RWPE2 (cell line): Measurements from ENCODE around the gene HOXC10.

Experiments used
- ATAC-seq: fragments of 200-7000 bp; cut with Tn5 transposase; 3 replicates; pipeline ENCODE4 v1.9.1; 2021; ENCODE audit warnings: low read depth
- DNase-seq: peaks from one replicate; pipeline ENCODE4 v3.0.0-alpha.2; 2020; ENCODE audit warnings: low spot score
- H3K27ac ChIP-seq: fragments of 450-650 bp; 2 replicates; pipeline ENCODE4 v1.5.1; 2017; ENCODE audit warnings: mild to moderate bottlenecking; ENCODE audit not compliant: poor library complexity, severe bottlenecking
- H3K27me3 ChIP-seq: fragments of 250-450 bp; sonication (Bioruptor Pico); 2 replicates; pipeline ENCODE4 v1.5.1; 2021; ENCODE audit warnings: mild to moderate bottlenecking, moderate library complexity; ENCODE audit not compliant: insufficient read depth, poor library complexity, severe bottlenecking
- H3K36me3 ChIP-seq: fragments of 250-450 bp; sonication (Bioruptor Pico); 2 replicates; pipeline ENCODE4 v1.5.1; 2020; ENCODE audit warnings: low read depth, mild to moderate bottlenecking, moderate library complexity
- H3K4me1 ChIP-seq: fragments of 250-450 bp; sonication (Bioruptor Pico); 2 replicates; pipeline ENCODE4 v1.5.1; 2021; ENCODE audit warnings: mild to moderate bottlenecking, moderate library complexity; ENCODE audit not compliant: insufficient read depth, poor library complexity, severe bottlenecking
- H3K4me3 ChIP-seq: fragments of 250-450 bp; sonication (Bioruptor Pico); 2 replicates; pipeline ENCODE4 v1.5.1; 2021; ENCODE audit warnings: mild to moderate bottlenecking, moderate library complexity; ENCODE audit not compliant: severe bottlenecking
- H3K9me3 ChIP-seq: fragments of 250-450 bp; sonication (Bioruptor Pico); 2 replicates; pipeline ENCODE4 v1.5.1; 2021; ENCODE audit warnings: mild to moderate bottlenecking, moderate library complexity; ENCODE audit not compliant: severe bottlenecking
- TF ChIP-seq, protein P1 (sequence below): fragments of 450-650 bp; IDR thresholded peaks from one replicate; pipeline ENCODE4 v1.5.1; 2017; ENCODE audit warnings: mild to moderate bottlenecking, moderate library complexity; ENCODE audit not compliant: poor library complexity, severe bottlenecking

HOXC10 gene

GRCh38 chr12:53991077-53991460, 6.1 kb downstream of the HOXC10 start:
- Histone ChIP-seq H3K4me1 (peaks cover 6% of the 10 kb centered on the region), H3K4me3 (no peak overlapping the region), H3K27me3 (peaks cover 100% of the 10 kb centered on the region), H3K9me3 (no peaks in the 10 kb centered on the region), H3K36me3 (no peaks in the 10 kb centered on the region), H3K27ac (no peak overlapping the region)
- TF ChIP-seq, protein P1, sequence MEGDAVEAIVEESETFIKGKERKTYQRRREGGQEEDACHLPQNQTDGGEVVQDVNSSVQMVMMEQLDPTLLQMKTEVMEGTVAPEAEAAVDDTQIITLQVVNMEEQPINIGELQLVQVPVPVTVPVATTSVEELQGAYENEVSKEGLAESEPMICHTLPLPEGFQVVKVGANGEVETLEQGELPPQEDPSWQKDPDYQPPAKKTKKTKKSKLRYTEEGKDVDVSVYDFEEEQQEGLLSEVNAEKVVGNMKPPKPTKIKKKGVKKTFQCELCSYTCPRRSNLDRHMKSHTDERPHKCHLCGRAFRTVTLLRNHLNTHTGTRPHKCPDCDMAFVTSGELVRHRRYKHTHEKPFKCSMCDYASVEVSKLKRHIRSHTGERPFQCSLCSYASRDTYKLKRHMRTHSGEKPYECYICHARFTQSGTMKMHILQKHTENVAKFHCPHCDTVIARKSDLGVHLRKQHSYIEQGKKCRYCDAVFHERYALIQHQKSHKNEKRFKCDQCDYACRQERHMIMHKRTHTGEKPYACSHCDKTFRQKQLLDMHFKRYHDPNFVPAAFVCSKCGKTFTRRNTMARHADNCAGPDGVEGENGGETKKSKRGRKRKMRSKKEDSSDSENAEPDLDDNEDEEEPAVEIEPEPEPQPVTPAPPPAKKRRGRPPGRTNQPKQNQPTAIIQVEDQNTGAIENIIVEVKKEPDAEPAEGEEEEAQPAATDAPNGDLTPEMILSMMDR: no peak
- ATAC-seq (0 out of 3 replicates have a peak, but pooled peaks have one; percentile 13), DNase-seq (no peak)

DNA sequence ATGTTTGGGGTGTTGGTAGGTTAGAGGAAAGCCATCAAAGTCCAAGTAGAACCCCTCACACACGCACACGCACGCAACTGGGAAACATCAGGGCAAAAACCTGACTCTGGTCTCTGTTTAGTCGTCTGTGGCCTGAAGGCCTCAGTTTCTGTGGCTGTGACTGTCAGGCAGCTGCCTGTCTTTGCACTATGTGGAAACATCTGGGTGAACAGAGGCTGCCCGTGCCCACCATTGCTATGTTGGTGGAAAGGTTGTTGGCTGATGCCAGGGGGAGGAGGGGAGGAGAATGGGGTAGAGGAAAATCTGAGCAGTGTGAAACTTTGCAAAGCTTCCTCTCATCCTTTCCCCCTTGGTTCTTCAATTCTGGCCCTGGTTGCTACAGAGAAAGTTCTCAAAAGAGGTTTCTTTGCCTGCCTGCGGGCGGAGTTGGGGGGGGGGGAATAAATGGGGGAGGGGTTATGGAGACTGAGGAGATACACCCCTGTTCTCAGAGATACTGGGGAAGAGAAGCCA, 7.5 kb downstream of the HOXC10 start:
- Histone ChIP-seq H3K27me3 (peaks cover 100% of the 10 kb centered on the region), H3K27ac (no peak overlapping the region)

DNA sequence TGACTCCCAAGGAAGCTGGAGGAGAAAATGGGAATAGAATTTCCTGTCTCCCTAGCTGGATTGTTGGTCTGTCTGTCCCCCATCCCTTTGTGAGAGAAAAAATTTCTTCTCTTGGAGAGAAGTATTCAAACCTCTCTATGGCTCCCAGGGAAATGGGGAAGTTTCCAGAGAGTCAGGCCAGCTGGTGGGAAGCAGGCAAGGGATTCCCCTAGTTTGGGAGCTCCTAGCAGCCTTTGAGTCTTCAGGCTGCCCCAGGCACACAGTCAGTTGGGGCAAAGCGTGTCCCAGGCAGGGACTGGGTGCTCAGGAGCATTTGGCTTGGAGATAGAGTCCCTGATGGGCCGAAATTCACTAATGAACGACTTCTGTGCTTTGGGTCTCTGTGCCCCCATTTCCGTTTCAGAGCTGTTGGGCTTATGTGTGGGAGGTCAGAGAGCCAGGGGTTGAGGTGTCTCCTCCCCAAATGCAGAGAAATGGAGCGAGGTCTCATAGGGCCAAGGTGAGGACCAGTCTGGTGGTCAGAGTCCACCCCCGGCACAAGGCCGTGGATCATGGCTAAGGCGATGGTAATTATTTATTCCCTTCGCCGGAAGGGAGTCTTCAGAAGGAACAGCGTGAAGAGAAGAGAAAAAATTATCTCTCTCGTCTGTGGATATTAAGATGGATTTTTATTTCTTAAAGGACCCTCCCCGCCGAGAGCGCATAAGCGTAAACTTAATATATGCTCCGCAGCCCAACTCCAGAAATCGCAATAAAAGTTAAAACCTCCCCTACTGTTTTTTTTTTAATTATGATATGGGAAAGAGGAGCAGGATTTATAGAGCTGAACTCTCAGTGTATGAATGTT, 8.4 kb downstream of the HOXC10 start:
- Histone ChIP-seq H3K4me3 (no peak overlapping the region), H3K27me3 (peaks cover 100% of the 10 kb centered on the region), H3K9me3 (no peaks in the 10 kb centered on the region), H3K4me1 (peaks cover 6% of the 10 kb centered on the region), H3K36me3 (no peaks in the 10 kb centered on the region), H3K27ac (no peak overlapping the region)
- TF ChIP-seq, protein P1: no peak
- DNase-seq (no peak), ATAC-seq (no peak)

More for the DNA sequence above, 7.5 kb downstream of the HOXC10 start:
- Histone ChIP-seq H3K4me1 (peaks cover 6% of the 10 kb centered on the region), H3K4me3 (no peak overlapping the region), H3K9me3 (no peaks in the 10 kb centered on the region), H3K36me3 (no peaks in the 10 kb centered on the region)
- ATAC-seq (no peak), DNase-seq (no peak)
- TF ChIP-seq, protein P1: no peak

- no peaks in the 10 kb centered on the region for H3K9me3 ChIP-seq
- H3K36me3 ChIP-seq: no peaks in the 10 kb centered on the region
- H3K27ac ChIP-seq: no peak overlapping the region
- H3K4me1 ChIP-seq: peaks cover 6% of the 10 kb centered on the region
- no peak for DNase-seq
- no peak overlapping the region for H3K4me3 ChIP-seq
- TF ChIP-seq, protein P1: no peak
- ATAC-seq: no peak
- H3K27me3 ChIP-seq: peaks cover 100% of the 10 kb centered on the region
Measured at GRCh38 chr12:53994009-53994263, 9.0 kb downstream of the HOXC10 start.

DNA sequence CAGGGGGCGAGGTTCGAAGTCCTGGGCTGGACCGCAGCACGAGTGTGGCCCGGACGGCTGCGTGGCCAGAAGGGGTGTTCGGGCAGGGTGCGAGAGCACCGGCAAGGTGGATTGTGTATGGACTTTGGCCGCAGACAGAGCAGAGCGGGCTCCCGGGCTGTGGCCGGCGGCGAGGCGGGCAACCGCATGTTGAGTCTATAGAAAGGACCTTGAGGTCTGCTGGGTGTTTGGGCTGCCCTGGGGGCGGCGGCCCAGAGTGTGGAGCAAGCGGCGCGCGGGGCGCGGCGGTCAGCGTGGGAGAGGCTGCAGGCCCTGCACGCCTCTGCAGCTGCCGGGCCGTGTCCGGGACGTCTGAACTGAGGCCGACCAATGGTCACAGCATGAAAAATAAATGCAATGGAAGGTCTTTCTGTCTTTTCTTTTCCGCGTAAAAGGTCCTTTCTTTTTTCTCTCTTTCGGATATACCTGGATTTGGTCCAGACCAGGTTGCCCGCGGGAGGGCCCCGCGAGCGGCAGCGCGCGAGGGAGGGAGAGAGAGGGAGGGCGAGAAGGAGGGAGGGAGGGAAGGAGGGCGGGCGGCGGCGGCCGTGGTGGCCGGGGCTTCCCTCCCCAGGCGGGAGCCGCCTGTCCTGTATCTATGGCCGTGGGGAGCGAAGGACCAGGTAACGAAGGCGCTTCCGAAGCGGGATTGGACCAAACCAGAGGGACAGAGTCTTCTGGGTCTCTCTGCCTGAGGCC, 9.5 kb downstream of the HOXC10 start:
- Histone ChIP-seq H3K4me1 (peaks cover 4% of the 10 kb centered on the region), H3K36me3 (no peaks in the 10 kb centered on the region), H3K27me3 (peaks cover 98% of the 10 kb centered on the region), H3K27ac (no peak overlapping the region), H3K9me3 (no peaks in the 10 kb centered on the region), H3K4me3 (no peak overlapping the region)
- ATAC-seq: no peak
- TF ChIP-seq, protein P1: no peak
- DNase-seq: no peak
